CD14-positive monocyte (primary cell): Measurements from ENCODE around the gene ABHD16A. TPM values are rescaled to one million over a fixed set of nuclear protein-coding genes. Genes with fewer than 3 reads are reported as not detected.
A peak's percentile ranks its signal among the peaks of the same experiment; 100 is the strongest.

Source experiments
- DNase-seq, 3 donors: peaks; one replicate each; pipeline ENCODE4 v3.0.0-alpha.2; 2011 to 2022
- H2AFZ ChIP-seq: 2 replicates; pipeline ENCODE4 v1.6.0; 2012; ENCODE audit warnings: mild to moderate bottlenecking, low read depth, low read length, inconsistent platforms; ENCODE audit not compliant: insufficient read depth, poor library complexity, severe bottlenecking
- H3K27ac ChIP-seq, 2 donors: 1 replicate in 1 of 2; 2 replicates in 1 of 2; pipeline ENCODE4 v1.5.1; 2012 to 2013; ENCODE audit warnings: low read length in 2 of 2, control low read depth in 1 of 2, inconsistent platforms in 1 of 2, low read depth in 1 of 2, mild to moderate bottlenecking in 1 of 2
- H3K27me3 ChIP-seq, 2 donors: one replicate each; pipeline versions ENCODE4 v1.6.0 to v1.6.1; 2011 to 2013; ENCODE audit warnings: low read length in 2 of 2; ENCODE audit not compliant: control insufficient read depth in 2 of 2, insufficient read depth in 2 of 2
- H3K36me3 ChIP-seq, 2 donors: replicated peaks in 1 of 2; 1 replicate in 1 of 2; 2 replicates in 1 of 2; pipeline versions ENCODE4 v1.5.1 to v1.6.1; 2012 to 2013; ENCODE audit warnings: low read length in 2 of 2, control low read depth in 1 of 2, inconsistent platforms in 1 of 2, mild to moderate bottlenecking in 1 of 2; ENCODE audit not compliant: insufficient read depth in 2 of 2, control insufficient read depth in 1 of 2
- H3K4me1 ChIP-seq, 2 donors: 1 replicate in 1 of 2; 2 replicates in 1 of 2; pipeline versions ENCODE4 v1.5.1 to v1.6.1; 2012 to 2013; ENCODE audit warnings: low read length in 2 of 2, control low read depth in 1 of 2, inconsistent platforms in 1 of 2, mild to moderate bottlenecking in 1 of 2, moderate library complexity in 1 of 2; ENCODE audit not compliant: insufficient read depth in 2 of 2, control insufficient read depth in 1 of 2
- H3K4me2 ChIP-seq: replicated peaks from 2 replicates; pipeline ENCODE3; 2012; ENCODE audit warnings: low read length, moderate library complexity, mild to moderate bottlenecking; ENCODE audit not compliant: poor library complexity, severe bottlenecking; ENCODE audit errors: extremely low read depth
- H3K4me3 ChIP-seq, 3 experiments: fragments of 200-600 bp in 1 of 3; sonication (generic) in 1 of 3; replicated peaks in 1 of 3; 1 replicate in 2 of 3; 2 replicates in 1 of 3; pipeline ENCODE4 v1.5.1; 2011 to 2013; ENCODE audit warnings: low read length in 3 of 3, mild to moderate bottlenecking in 3 of 3, control low read depth in 2 of 3, low read depth in 2 of 3, inconsistent platforms in 1 of 3, moderate library complexity in 1 of 3
- H3K79me2 ChIP-seq: 2 replicates; pipeline ENCODE4 v1.6.0; 2012; ENCODE audit warnings: mild to moderate bottlenecking, control low read depth, inconsistent platforms, low read length, moderate library complexity; ENCODE audit not compliant: insufficient read depth
- H3K9ac ChIP-seq: 2 replicates; pipeline ENCODE4 v1.6.0; 2017; ENCODE audit warnings: low read length, mild to moderate bottlenecking; ENCODE audit not compliant: insufficient read depth, poor library complexity, severe bottlenecking
- H3K9me3 ChIP-seq, 2 donors: replicated peaks in 1 of 2; 1 replicate in 1 of 2; 2 replicates in 1 of 2; pipeline versions ENCODE4 v1.5.1 to v1.6.1; 2012 to 2013; ENCODE audit warnings: low read length in 2 of 2, control low read depth in 1 of 2; ENCODE audit not compliant: control insufficient read depth in 1 of 2, insufficient read depth in 1 of 2
- H4K20me1 ChIP-seq: 2 replicates; pipeline ENCODE4 v1.6.0; 2012; ENCODE audit warnings: mild to moderate bottlenecking, low read length, control low read depth, moderate library complexity; ENCODE audit not compliant: insufficient read depth
- H3K27ac Mint-ChIP-seq, 7 donors: one replicate each; pipeline ENCODE4 v1.8.0; 2020; ENCODE audit warnings: mild to moderate bottlenecking in 7 of 7, mixed read lengths in 7 of 7, moderate library complexity in 6 of 7, inconsistent platforms in 2 of 7
- H3K27me3 Mint-ChIP-seq, 3 donors: one replicate each; pipeline ENCODE4 v1.8.0; 2021 to 2022; ENCODE audit warnings: low read depth in 3 of 3, mild to moderate bottlenecking in 3 of 3, mixed read lengths in 3 of 3, moderate library complexity in 3 of 3, inconsistent platforms in 1 of 3
- H3K36me3 Mint-ChIP-seq, 2 donors: one replicate each; pipeline ENCODE4 v1.8.0; 2020; ENCODE audit warnings: mixed read lengths in 2 of 2, inconsistent platforms in 1 of 2, mild to moderate bottlenecking in 1 of 2
- H3K4me1 Mint-ChIP-seq: one replicate; pipeline ENCODE4 v1.8.0; 2020; ENCODE audit warnings: mild to moderate bottlenecking, mixed read lengths
- H3K4me3 Mint-ChIP-seq, 2 donors: one replicate each; pipeline ENCODE4 v1.8.0; 2020; ENCODE audit warnings: mild to moderate bottlenecking in 2 of 2, mixed read lengths in 2 of 2, moderate library complexity in 1 of 2
- H3K9me3 Mint-ChIP-seq, 7 donors: one replicate each; pipeline ENCODE4 v1.8.0; 2020 to 2022; ENCODE audit warnings: mixed read lengths in 7 of 7, mild to moderate bottlenecking in 6 of 7, moderate library complexity in 6 of 7, inconsistent platforms in 2 of 7
- WGBS: methylation state at CpG from one replicate; pipeline ENCODE4 v1.1.5; 2013; ENCODE audit warnings: missing lambda C conversion rate; ENCODE audit not compliant: insufficient coverage; 5-methylcytosine and 5-hydroxymethylcytosine counted together
- intact Hi-C, 2 donors: fragments of 100-400 bp; cut with micrococcal nuclease; formaldehyde crosslinking; loops; one replicate each; pipeline versions ENCODE4 v1.15.0 to v1.15.1; 2023
- polyA plus RNA-seq, 3 donors: library from polyadenylated mRNA; depleted of rRNA in 1 of 3; unstranded in 2 of 3; stranded (reverse) in 1 of 3; fragments of 300-500 nt in 2 of 3; fragments of >200 nt in 1 of 3; fragmentation: Illumina TruSeq in 2 of 3; gene quantifications; 1 replicate in 2 of 3; 2 replicates in 1 of 3; pipeline ENCODE4 v1.2.3, GENCODE V29; 2012 to 2021
- TF ChIP-seq, protein P1 (sequence below): fragments of 200-600 bp; IDR thresholded peaks from one replicate; pipeline ENCODE4 v1.8.0; 2022; ENCODE audit warnings: antibody characterized with exemption, mild to moderate bottlenecking

ABHD16A gene
- polyA plus RNA-seq, 3 donors, result 53.0 to 122 (median 56.0) TPM

DNA sequence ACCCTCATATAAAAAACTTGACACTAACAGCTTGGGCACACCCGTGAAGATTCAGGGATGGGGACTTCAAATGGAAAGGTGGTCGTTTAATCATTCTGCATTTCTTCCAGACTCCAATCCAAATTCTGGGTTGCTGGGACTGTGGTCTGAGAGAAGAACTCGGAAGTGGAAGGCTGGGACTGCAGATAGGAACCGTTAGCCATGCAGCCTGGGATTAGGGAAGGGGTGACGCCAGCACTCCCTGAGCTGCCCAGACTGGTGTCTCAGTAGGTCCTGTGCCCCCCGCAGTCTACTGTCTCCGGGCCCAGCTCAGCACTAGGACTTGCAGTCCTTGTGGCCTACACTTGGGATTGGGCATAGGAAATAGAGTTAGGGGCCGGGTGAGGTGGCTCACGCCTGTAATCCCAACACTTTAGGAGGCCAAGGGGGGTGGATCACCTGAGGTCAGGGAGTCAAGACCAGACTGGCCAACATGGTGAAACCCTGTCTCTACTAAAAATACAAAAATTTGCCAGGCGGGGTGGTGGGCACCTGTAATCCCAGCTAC lies 33.7 kb upstream of the ABHD16A start:
- H3K9me3 Mint-ChIP-seq, result peaks cover 0 to 2% (median 0%) of the 10 kb centered on the region in 7 donors
- Histone ChIP-seq H3K4me1 (peaks cover 68 to 81% of the 10 kb centered on the region in 2 donors), H3K27ac (peak overlapping the region; percentile 91 to 99), H3K9ac (peak overlapping the region; percentile 89), H2AFZ (no peak overlapping the region), H3K36me3 (peaks cover 24 to 25% of the 10 kb centered on the region in 2 donors), H3K79me2 (peaks cover 73% of the 10 kb centered on the region), H3K27me3 (no peaks in the 10 kb centered on the region), H3K4me2 (peak overlapping the region; percentile 94), H3K9me3 (no peaks in the 10 kb centered on the region), H3K4me3 (peak overlapping the region; percentile 74 to 100 (median 96)), H4K20me1 (peaks cover 30% of the 10 kb centered on the region)
- H3K36me3 Mint-ChIP-seq, result peaks cover 26 to 30% of the 10 kb centered on the region in 2 donors
- H3K4me3 Mint-ChIP-seq, result peak overlapping the region; percentile 99 to 100
- H3K27ac Mint-ChIP-seq, result peak overlapping the region; percentile 95 to 100 (median 99)
- TF ChIP-seq, protein P1, sequence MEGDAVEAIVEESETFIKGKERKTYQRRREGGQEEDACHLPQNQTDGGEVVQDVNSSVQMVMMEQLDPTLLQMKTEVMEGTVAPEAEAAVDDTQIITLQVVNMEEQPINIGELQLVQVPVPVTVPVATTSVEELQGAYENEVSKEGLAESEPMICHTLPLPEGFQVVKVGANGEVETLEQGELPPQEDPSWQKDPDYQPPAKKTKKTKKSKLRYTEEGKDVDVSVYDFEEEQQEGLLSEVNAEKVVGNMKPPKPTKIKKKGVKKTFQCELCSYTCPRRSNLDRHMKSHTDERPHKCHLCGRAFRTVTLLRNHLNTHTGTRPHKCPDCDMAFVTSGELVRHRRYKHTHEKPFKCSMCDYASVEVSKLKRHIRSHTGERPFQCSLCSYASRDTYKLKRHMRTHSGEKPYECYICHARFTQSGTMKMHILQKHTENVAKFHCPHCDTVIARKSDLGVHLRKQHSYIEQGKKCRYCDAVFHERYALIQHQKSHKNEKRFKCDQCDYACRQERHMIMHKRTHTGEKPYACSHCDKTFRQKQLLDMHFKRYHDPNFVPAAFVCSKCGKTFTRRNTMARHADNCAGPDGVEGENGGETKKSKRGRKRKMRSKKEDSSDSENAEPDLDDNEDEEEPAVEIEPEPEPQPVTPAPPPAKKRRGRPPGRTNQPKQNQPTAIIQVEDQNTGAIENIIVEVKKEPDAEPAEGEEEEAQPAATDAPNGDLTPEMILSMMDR, result no peak
- peaks cover 0 to 5% (median 2%) of the 10 kb centered on the region in 3 donors for H3K27me3 Mint-ChIP-seq
- peak in 2 of 3 donors; percentile 47 to 60 for DNase-seq
- peaks cover 67% of the 10 kb centered on the region for H3K4me1 Mint-ChIP-seq
- WGBS, result 3% methylated on average over 7 of the region's 10 CpGs
- intact Hi-C loops, result loop anchor here in 1 of 2 donors (1.0 to 10.0 kb wide), 4 partner anchors 9 to 192 kb away; partner anchors contain the start of genes ATP6V1G2, CSNK2B, DDX39B and LY6G5B

DNA sequence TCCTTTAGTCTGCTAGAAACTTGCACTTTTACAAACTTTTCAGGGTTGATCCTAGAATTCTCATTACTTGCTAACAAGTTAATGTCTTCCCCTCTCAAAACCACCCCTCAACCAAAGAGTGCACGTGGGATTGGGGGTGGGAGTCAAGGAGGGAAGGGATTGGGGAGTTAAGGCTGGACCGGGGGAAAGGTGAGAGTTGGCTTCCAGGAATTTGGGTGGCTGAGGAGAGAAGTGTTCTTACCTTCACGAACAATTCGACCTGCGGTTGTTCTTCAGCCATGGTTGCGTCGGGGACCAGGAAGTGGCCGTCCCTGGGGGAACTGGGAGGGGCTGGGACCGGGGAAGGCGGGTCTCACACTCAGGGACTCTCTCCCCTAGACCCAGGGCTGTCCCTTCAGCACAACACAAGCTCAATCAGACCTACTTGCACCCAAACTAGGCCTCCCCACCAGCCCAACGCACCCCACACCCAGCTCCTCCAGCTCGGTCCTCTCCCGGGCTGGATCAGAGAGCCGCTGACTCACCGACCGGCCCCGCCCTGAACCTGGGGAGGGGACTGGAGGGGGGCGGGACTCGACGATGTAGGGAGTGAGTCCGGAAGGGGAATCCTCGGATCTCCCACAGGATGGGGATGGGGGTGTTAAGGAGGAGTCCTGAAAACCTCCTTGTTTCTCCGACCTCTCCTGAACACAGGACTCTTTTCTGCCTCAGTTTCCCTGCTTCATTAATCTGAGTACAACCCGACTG lies 33.1 kb upstream of the ABHD16A start, which contains the start of gene CLIC1:
TSS of gene CLIC1 (minus strand) at position 510 of the 747 bp plus-strand sequence. CDS start at position 280, 230 bp downstream.
- intact Hi-C loops, result loop anchor here in 1 of 2 donors (1.0 to 10.0 kb wide), 4 partner anchors 8 to 191 kb away; partner anchors contain the start of genes ATP6V1G2, CSNK2B, DDX39B and LY6G5B
- Histone ChIP-seq H3K4me3 (peak within 1 kb of the TSS; percentile 74 to 100 (median 96)), H3K9ac (peak within 1 kb of the TSS; percentile 89), H4K20me1 (peaks cover 37% of the 10 kb centered on the region), H3K27me3 (no peaks in the 10 kb centered on the region), H3K4me2 (peak within 1 kb of the TSS; percentile 94), H3K4me1 (peaks cover 67 to 83% of the 10 kb centered on the region in 2 donors), H3K9me3 (no peaks in the 10 kb centered on the region), H3K79me2 (peaks cover 71% of the 10 kb centered on the region), H2AFZ (no peak within 1 kb of the TSS), H3K36me3 (peaks cover 29 to 32% of the 10 kb centered on the region in 2 donors), H3K27ac (peak within 1 kb of the TSS; percentile 91 to 99)
- H3K36me3 Mint-ChIP-seq, result peaks cover 29 to 36% of the 10 kb centered on the region in 2 donors
- H3K27me3 Mint-ChIP-seq, result peaks cover 0 to 5% (median 2%) of the 10 kb centered on the region in 3 donors
- H3K4me1 Mint-ChIP-seq, result peaks cover 64% of the 10 kb centered on the region
- TF ChIP-seq, protein P1, result no peak
- H3K9me3 Mint-ChIP-seq, result peaks cover 0 to 2% (median 0%) of the 10 kb centered on the region in 7 donors
- H3K27ac Mint-ChIP-seq, result peak within 1 kb of the TSS; percentile 95 to 100 (median 99)
- DNase-seq, result peak; percentile 81 to 88 (median 81)
- 0% methylated on average over 2 of the region's 24 CpGs for WGBS
- peak within 1 kb of the TSS; percentile 99 to 100 for H3K4me3 Mint-ChIP-seq
